Measurements from ENCODE around the gene PDE3A.

Gene PDE3A

GRCh38 chr12:20508962-20509361 lies 140.6 kb downstream of the PDE3A start:
- Histone ChIP-seq H3K9me3 (ENCODE audit: control insufficient read depth, low read length) (no peaks in the 10 kb centered on the region), H3K4me2 (ENCODE audit: low read length) (no peak overlapping the region), H2AFZ (no peak overlapping the region), H3K27ac (no peak overlapping the region), H3K27me3 (ENCODE audit: control insufficient read depth, insufficient read depth, low read length) (no peaks in the 10 kb centered on the region), H3K36me3 (ENCODE audit: control insufficient read depth, insufficient read depth, low read length) (no peaks in the 10 kb centered on the region), H3K79me2 (no peaks in the 10 kb centered on the region), H3K4me1 (no peaks in the 10 kb centered on the region), H3K4me3 (ENCODE audit: low read depth, low read length) (no peak overlapping the region), H3K9ac (no peak overlapping the region)
- no peak for TF ChIP-seq CTCF (IDR thresholded peaks at IDR 0.05)

DNA sequence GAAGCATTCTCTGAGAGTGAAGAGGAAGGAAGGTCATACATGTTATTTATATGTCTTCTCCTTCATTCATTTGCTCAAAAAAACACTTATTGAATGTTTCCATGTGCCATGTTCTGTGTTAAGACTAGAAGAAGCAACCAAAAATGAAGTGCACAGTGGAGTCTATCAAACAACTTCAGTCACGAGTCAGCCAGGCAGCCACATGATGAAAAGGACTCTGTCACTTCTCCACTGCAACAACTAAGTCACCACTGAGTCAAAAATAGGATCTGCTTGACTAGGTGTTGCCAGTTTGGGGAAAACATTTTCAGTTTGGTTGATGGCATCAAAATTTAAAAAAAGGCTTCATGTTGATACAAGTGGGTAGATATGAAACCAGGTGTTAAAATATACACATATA lies 142.5 kb downstream of the PDE3A start:
- Histone ChIP-seq H3K27me3 (ENCODE audit: control insufficient read depth, insufficient read depth, low read length) (no peaks in the 10 kb centered on the region), H3K9me3 (ENCODE audit: control insufficient read depth, low read length) (no peaks in the 10 kb centered on the region), H3K4me3 (ENCODE audit: low read depth, low read length) (no peak overlapping the region), H3K4me1 (no peaks in the 10 kb centered on the region), H2AFZ (no peak overlapping the region), H3K9ac (no peak overlapping the region), H3K27ac (no peak overlapping the region), H3K79me2 (no peaks in the 10 kb centered on the region), H3K4me2 (ENCODE audit: low read length) (no peak overlapping the region), H3K36me3 (ENCODE audit: control insufficient read depth, insufficient read depth, low read length) (no peaks in the 10 kb centered on the region)
- TF ChIP-seq CTCF (IDR thresholded peaks at IDR 0.05): no peak

DNA sequence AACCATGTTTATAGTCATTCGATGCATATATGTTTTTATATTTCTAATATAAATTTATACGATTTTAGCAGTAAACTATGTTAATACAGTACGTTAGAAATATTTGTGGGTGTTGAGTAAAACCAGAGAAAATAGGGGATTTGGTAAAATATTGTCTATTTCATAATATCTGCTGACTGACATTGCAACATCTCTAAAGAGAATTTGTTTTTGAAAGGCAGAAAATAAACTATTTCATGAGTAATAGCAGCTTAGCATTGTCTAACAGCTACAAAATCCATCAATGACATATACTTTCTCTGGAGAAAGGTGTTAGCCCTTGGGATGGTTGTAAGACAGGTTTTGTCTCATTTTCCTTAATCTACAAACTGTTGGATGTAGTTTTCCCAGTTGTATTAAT lies 144.9 kb downstream of the PDE3A start:
- no peaks in the 10 kb centered on the region for H3K79me2 ChIP-seq
- no peak overlapping the region for H3K9ac ChIP-seq
- no peak overlapping the region for H3K4me2 ChIP-seq (ENCODE audit: low read length)
- no peaks in the 10 kb centered on the region for H3K4me1 ChIP-seq
- no peaks in the 10 kb centered on the region for H3K36me3 ChIP-seq (ENCODE audit: control insufficient read depth, insufficient read depth, low read length)
- no peak overlapping the region for H3K4me3 ChIP-seq (ENCODE audit: low read depth, low read length)
- H3K27me3 ChIP-seq (ENCODE audit: control insufficient read depth, insufficient read depth, low read length): no peaks in the 10 kb centered on the region
- TF ChIP-seq CTCF (IDR thresholded peaks at IDR 0.05): no peak
- no peak overlapping the region for H3K27ac ChIP-seq
- no peaks in the 10 kb centered on the region for H3K9me3 ChIP-seq (ENCODE audit: control insufficient read depth, low read length)
- no peak overlapping the region for H2AFZ ChIP-seq

DNA sequence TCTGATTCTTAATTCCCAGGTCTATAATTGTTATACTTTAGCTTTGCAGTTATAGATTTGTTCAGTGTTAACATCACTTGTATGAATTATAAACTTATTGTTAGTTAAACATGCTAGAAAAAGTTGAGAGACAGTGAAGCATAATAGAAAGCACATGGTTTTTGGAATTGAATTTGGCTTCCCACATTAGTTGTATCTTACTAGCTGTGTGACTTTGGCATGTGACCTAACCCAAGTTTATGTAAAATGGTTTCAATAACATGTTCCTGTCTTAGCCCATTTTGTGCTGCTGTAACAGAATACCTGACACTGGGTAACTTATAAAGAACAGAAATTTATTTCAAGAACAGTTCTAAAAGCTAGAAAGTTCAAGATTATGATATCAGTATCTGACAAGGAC lies 146.3 kb downstream of the PDE3A start:
- H3K9ac ChIP-seq: no peak overlapping the region
- no peaks in the 10 kb centered on the region for H3K4me1 ChIP-seq
- no peak overlapping the region for H3K27ac ChIP-seq

More for the DNA sequence above, 146.3 kb downstream of the PDE3A start:
- Histone ChIP-seq H3K4me3 (ENCODE audit: low read depth, low read length) (no peak overlapping the region), H3K4me2 (ENCODE audit: low read length) (no peak overlapping the region), H3K79me2 (no peaks in the 10 kb centered on the region), H2AFZ (no peak overlapping the region), H3K36me3 (ENCODE audit: control insufficient read depth, insufficient read depth, low read length) (no peaks in the 10 kb centered on the region), H3K9me3 (ENCODE audit: control insufficient read depth, low read length) (no peaks in the 10 kb centered on the region), H3K27me3 (ENCODE audit: control insufficient read depth, insufficient read depth, low read length) (no peaks in the 10 kb centered on the region)
- no peak for TF ChIP-seq CTCF (IDR thresholded peaks at IDR 0.05)
